Right renal cortex interstitium (tissue), 3 donors: ENCODE measurements around the gene P2RX1. TPM values are rescaled to one million over a fixed set of nuclear protein-coding genes. Genes with fewer than 3 reads are reported as not detected.

Source experiments
- DNase-seq, 3 donors: peaks; one replicate each; pipeline ENCODE4 v3.0.0-alpha.2; 2013; ENCODE audit warnings: low read depth in 3 of 3, low spot score in 2 of 3
- polyA plus RNA-seq, 3 donors: library from polyadenylated mRNA; unstranded; fragments of 120-200 nt; gene quantifications; one replicate each; pipeline ENCODE4 v1.2.1, GENCODE V29; 2013; ENCODE audit not compliant: insufficient read length in 3 of 3

P2RX1 gene
- polyA plus RNA-seq, 3 donors = 0.71 to 1.5 (median 0.76) TPM

DNA sequence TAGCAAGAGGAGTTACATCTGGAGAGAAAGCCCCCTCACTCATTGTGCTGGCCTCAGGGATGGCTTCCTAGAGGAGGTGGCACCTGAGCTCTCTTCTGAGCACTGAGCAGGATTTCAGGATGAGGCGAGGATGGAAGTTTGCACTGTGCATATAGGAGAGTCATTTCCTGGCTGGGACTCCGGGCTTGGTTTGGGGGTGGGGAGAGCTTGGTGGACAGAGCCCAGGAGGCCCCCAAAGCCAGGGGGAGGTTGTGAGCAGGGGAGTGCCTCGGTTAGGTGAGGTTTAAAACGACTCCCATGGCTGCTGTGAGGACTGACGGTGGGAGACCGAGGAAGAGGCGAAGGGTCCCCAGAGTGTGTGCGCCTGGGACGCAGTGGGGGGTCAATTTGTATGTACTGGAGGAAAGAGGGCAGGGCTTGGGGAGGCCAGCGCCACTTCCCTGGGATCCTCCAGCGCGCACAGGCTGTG lies 24.6 kb downstream of the P2RX1 start:
- no peak for DNase-seq

DNA sequence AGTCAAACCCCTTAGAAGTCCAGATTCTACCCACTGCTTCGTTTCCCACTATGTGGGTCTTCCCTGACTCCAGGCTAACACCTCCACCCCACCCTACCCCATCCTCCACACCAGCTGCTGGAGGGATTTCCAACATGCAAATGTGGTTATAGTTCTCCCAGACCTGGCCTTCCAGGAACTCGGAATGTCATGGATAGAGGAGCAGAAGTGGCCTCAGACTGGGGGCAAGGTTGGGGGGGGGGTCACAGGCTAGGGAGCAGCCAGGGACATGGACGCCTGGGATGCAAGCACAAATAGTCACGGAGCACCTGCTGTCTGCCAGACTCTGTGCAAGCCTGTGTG lies 25.4 kb downstream of the P2RX1 start:
- no peak for DNase-seq

DNA sequence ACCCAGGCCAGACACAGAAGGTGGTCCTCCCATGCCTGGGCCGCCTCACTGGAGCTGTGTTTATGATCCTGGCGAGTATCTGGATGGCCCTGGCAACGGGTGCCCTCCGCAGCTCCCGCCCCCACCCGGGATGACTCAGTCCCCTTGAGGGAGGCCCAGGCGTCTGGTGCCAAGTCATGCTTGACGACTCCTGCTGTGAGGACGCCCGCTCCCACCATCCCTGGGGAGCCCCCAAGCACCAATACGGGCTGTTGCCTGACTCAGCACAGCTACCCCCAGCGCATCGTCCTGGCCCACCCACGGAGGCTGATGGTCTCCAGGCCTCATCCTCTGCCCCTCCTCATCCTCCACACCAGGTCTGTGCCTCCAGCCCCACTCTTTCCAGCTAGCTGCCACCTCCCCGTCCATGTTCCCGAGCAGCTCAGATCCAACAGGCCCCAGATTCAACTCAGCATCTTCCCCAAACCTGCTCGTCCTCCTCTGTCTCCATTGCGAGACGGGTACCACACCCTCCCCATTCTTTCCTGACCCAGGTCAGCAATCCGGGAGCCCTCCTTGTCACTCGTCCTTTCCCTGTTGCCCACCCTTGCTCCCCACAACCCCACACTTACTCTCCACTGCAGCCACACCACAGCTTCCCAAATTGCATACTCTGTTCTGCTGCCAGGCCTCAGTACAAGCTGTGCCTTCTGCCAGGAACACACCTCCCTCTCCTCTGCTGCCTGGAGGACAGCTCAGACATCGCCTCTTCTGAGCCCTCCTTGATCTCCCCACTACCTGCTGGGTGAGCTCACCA lies 26.0 kb downstream of the P2RX1 start:
- DNase-seq = no peak

DNA sequence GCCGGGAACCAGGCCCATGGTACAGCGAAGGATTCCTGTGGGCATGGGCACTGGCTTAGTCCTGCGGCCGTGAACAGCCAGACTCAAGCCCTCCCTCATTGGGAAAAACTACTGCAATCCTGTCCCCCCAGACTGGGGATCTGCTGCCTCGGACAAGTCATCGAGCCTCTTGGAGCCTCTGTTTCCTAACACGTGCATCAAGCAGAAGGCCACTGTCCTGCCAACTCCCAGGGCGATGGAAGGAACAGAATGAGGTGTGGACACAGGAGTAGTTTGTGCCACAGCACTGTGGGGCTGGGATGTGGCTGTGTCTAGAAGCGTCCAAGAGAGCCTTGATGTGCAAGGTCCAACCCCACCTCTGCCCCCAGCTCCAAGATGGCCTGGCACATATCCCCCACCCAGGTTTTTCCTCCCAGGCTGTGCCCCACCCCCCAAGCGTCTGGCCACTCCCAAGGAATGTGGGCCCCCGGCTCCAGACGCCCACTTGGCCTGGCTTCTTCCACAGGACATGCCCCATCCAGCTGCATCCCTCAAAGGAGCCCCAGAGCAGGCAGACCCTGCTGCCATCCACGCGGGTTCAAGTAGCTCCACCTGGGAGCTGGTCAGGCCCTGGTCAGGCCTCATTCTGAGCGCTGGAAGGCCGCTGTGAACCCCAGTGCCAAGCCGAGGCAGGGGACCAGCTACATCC lies 26.8 kb downstream of the P2RX1 start:
- DNase-seq = no peak

DNA sequence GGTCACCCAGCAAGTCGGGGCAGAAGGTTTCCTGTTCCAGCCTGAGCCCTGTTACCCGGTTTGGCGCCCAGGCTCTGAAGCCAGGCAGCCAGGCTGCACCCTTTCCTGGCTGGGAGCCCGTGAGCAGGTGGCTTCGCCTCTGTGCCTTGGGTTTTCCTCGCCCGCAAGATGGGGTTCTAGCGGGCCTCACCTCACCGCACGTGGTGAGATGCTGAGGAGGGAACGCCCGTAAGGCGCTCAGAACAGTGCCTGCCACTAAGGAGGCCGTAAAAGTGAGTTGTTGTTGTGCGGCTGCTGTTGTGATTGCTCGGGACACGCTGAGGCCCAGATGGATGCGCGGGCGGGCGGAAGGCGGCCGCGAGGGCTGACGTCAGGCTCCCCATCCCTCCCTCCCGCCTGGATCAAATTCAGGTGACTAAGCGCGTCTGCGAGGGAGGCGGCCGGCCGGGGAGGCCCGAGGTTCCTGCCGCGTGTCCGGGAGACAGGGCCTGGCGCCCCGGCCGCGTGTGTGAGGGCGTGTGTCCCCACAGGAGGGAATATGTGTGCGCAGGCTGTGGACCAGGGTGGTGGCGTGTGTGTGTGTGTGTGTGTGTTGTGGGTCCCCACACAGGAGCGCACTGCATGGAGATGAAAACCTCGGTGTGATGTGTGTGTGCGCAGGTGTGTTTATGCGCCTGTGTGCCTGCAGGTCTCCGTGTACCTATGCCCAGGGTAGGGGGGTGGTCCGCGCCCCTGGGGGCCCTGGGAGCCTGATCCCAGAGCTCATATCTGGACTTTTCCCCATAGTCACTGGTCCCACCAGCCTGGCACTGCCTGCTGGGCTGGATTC lies 27.7 kb downstream of the P2RX1 start:
- peak in 2 of 3 donors; percentile 54 to 77 for DNase-seq

DNA sequence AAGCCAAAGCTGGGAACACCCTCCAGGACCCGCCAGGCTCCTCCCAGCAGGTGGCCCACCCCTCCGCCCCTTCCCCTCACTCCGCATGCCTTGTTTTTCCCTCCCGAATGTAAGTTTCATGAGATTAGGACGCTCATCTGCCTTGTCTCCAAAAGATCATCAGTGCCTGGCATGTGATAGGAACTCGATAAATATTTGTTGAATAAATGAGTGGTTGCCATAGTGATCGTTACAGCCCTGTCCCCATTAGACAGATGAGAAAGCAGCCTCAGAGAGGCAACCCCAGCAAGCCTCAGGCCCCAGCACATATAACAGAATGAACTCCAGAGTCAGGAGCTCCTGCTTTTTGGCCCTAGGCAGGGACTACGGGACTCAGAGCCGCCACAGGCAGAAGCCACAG lies 28.5 kb downstream of the P2RX1 start:
- DNase-seq = no peak

DNA sequence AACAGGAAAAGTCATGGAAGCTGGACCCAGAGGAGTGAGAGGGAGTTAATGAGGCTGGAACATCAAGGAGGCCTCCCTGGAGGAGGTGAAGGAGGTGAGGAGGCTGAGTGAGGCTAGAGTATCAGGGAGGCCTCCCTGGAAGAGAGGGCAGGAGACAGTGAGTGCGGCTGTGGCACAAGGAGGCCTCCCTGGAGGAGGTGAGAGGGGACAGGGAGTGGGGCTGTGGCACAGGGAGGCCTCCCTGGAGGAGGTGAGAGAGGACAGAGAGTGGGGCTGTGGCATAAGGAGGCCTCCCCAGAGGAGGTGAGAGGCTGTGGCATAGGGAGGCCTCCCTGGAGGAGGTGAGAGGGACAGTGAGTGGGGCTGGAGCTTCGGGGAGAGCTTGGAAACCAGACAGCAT lies 28.9 kb downstream of the P2RX1 start:
- no peak for DNase-seq

DNA sequence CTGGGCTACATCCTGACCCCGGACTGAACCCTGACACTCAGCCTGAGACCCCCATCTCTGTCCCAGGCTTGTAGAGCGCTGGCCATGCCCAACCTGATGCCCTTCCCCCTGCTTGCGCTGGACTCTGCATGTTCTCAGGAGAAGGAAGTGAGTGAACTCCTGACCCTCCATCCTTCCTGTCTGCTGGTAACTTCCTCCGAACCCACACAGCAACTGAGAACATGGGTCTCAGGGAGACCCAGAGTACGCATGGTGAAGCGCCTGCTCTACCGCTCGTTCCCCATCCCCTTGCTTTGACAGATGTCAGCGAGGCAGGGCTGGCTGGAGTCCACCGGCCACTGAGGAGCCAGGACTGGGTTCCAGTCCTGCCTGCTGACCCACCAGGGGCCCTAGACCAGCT lies 29.5 kb downstream of the P2RX1 start:
- no peak for DNase-seq

DNA sequence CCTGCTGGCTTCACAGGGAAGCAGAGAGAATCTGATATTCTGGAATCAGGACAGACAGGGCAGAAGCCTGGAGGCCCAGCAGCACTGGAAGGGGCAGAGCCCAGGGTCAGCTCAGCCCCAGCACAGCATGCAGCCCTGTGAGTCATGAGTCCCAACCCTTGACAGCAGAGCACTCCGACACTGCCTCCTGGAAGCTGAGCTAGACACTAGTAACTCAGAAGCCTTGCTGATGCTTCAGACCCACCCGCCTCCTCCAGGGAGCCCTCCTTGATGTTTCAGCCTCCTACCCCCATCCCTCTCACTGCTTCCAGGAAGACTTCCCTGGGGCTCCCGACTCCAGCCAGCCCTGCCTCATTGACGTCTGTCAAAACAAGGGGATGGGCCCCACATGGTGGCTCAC lies 30.3 kb downstream of the P2RX1 start:
- DNase-seq = no peak

DNA sequence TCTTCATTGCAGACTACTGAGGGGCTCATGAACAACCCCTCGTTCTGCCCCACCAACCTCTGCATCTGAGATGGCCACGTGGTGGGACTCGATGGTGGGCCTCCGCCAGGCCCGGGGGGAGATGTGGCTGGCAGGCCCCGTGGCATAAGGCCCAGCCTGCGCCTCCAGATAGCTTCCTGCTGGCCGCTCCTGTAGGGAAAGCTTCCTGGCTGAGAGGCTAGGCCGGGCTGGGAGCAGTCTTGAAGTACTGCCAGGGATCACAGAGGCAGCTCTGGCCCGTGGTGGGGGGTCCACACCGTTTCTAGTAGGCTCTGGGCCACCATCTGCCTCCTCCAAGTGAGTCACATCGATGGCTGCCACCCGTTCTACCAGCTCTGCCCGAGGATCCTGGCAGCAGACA lies 31.0 kb downstream of the P2RX1 start:
- DNase-seq = no peak

DNA sequence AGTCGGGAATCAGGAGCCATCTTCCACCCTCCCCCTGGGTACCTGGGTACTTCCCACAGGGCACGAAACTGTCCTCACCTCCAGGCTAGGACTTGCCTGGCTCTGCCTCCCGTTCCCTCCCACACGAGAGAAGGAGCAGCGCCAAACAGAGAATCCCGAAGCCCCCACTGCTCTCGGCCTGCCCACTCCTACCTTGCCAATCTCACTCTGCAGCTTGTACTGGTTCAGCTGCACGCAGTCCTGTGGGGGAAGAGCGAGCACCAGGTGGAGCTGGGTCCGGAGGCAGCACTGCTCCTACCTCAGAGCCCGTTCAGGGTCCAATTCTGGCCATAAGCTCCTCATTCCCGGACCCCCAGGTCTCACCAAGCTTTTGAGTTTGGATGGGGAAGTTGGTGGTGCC lies 32.1 kb downstream of the P2RX1 start:
- no peak for DNase-seq

DNA sequence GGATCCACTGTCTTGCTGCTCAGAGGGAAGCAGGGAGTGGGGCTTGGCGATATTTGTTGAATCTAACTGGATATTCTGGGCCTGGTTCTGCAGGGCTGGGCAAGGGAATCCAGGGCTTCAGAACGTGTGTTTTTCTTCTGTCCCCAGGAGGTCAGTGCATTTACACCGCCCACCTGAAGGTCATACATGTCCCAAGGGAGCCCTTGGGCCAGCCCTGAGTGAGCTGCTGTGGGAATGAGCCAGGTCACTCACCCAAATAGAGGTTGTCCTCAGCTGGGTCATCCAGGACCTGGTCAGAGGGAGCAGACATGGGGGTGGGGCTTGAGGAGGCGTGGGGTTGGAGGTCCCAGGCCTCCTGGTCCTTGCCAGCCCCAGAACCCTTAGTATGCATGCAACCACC lies 34.0 kb downstream of the P2RX1 start:
- DNase-seq = no peak

DNA sequence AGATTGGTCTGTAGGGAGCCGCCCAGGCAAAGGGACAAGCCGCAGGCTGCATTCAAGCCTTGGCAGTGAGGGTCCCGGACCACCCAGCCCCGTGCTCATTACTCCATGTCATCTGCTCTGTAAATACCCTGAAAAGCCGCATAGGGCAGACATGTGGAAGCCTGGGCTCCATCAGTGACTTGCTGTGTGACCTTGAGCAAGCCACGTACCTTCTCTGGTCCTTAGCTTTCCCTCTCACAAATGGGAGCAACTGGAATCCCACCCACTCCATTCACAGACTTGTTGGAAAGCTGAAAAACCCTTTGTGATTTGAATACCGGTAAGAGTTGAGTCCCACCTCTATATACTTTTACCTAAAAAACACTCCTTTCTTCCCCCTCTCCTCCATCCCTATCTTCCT lies 35.3 kb downstream of the P2RX1 start:
- no peak for DNase-seq

DNA sequence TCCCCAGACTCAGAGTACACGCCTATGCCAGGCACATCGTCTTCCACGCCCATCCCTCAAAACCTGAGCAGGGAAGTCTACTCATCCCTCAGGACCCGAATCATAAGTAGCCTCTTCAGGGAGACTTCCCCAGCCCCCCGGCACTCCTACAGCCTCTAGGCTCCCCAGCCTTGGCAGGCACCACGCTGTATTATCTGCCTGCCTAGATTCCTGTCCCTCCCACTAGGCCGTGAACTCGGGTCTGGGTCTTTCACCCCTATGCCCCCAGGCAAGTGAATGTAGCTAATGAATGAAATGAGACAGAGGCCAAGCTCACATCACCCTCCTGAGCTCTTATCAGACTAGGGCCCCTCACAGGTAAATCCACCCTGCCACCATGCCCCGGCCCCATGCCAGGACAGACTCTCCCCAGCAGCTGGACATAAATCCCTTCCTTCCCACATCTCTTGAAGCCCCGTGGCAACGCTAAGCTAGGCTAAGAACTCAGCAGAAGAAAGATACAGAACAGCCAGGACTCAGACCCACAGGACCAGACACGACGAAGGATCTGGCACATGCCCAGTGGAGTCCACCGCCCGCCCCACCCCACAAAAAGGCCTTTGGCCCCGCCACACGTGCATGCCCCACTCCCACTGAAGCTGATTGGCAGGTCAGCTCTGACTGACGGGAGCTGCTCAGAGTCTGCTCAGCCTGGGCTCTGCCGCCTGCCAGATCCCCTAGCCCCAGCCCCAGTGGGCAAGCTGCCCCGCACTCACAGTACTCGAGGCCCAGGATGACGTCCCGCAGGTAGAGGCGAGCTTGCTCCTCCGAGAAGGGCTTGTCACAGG lies 36.5 kb downstream of the P2RX1 start:
- DNase-seq = no peak

DNA sequence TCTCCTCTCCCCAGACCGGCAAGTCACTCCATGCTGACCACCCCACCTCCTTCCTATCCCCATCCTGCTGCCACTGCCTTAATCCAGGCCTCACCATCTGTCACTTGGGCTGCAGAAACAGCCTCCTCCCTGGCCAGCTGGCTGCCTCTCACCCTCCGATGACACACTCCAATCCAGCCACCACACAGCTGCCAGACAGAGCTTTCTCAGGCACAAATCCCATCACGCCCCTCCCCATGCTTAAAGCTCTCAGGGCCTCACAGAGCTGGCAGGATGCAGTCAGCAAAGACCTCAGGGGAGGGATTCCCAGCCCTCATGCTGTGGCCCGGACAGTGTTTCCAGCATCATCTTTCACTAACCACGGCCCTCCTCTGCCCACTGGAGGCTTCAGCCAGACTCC lies 37.1 kb downstream of the P2RX1 start:
- DNase-seq = no peak

DNA sequence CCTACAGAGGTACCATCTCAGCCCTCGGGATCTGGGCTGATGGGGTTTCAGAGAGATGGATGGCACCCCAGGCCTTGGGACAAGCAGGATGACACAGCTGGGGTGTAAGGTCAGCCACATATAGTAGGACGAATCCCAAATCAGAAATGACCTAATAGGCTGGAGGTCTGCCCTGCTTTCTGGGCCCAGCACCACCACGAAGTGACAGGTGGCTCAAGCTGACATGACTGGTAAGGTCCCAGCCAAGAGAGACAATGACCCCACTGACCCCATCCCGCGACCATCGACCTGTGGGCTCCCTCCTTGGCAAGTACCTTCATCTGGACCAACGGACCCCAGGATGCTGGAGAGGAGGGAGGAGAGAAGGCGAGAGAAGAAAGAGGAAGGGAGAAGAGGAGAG lies 39.0 kb downstream of the P2RX1 start:
- DNase-seq = no peak

DNA sequence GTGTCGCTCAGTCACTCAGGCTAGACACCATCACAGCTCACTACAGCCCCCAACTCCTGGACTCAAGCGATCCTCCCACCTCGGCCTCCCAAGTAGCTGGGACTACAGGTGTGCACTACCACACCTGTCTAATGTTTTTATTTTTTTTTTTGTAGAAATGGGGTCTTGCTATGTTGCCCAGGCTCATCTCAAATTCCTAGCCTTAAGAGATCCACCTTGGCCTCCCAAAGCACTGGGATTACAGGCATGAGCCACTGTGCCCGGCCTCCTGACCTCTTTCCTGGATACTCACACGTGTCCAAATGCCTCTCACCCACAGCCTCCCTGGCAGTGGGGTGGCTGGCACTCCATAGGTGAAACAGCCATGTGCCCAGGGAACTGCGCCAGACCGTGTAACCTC lies 40.9 kb downstream of the P2RX1 start:
- no peak for DNase-seq

DNA sequence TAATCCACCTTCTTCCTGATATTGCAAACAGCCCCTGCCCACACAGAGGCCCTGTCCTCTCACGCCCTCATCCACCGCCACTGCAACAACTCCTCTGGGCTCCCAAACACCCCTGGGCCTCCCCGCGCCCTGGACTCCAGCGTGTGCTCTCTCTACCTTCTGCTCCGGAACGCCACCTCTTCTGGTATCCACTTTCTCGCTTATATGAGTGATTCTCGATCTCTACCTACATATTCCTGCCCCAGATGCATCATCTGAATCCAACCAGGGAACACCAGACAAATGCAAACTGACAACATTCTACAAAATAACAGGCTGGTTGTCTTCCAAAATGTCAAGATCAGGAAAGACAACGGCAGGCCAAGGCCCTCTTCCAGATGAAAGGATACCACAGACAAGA lies 42.4 kb downstream of the P2RX1 start:
- DNase-seq = no peak

DNA sequence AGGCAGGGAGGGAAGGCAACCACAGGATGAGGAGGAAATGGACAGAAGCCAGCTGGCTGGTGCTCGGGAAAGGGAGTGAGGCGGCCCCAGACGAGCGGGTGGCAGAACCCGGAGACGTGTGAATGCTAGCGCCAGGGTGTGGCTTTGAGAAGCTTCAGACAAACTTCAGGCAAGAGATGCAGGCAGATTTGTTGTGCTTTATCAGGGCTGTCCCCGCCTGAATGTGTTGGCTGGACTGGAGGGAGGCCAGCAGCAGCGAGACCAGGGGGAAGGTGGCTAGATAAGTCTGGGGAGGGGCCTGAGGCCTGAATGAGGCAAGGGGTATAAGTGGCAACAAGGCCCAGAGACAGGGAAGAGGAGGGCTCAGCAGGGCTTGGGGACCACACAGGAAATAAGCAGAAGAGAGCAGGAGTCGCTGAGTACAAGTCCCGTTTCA lies 45.4 kb downstream of the P2RX1 start:
- DNase-seq = no peak

DNA sequence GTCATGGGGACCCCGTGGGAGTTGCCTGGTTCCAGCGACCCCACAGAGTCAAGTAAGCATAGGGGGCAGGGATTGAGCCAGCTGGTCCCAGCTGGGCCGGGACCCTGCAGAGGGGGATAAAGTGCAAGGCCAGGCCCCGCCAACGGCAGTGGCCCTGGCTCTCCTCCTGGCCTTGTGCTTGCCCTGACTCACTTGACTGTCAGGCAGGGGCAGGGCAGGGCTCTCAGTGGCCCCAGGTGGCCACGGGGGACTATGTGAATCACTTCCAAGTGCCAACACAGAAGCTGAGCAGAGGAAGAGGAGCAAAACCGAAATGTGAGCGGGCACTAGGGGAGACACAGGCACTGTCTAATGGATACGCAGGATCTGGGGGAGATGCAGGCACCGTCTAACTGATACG lies 48.7 kb downstream of the P2RX1 start:
- DNase-seq = no peak

DNA sequence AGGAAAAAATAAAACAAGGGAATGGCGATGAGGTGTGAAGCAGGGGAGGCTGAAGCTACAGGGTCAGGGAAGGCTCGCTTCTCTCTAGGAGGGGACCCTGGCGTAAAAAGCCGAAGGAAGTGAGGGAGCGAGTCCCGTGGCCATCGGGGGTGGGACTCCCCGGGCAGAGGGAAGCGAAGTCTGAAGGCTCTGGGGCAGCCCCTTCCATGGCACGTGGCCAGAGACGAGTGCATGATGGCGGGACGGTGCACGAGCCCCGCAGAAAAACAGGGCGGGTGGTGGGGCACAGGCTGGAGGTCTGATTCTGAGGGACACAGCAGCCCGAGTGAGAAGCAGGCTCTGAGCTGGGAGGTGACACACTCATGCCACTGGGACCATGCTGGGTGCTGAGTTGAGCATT lies 49.2 kb downstream of the P2RX1 start:
- no peak for DNase-seq
